GM15510 (cell line): ENCODE data around the gene REX1BD.

Experiments
- POLR2A ChIP-seq: IDR thresholded peaks from 3 replicates; pipeline ENCODE4 v1.6.1; 2011; ENCODE audit warnings: borderline replicate concordance; ENCODE audit not compliant: insufficient read length; ENCODE audit errors: extremely low read depth

The REX1BD gene

GRCh38 chr19:18620902-18621301 lies 32.3 kb downstream of the REX1BD start:
- TF ChIP-seq POLR2A = no peak

- no peak for TF ChIP-seq POLR2A
Observed at GRCh38 chr19:18626906-18627305, 38.3 kb downstream of the REX1BD start.

- no peak for TF ChIP-seq POLR2A
Observed at GRCh38 chr19:18629166-18630088, 40.8 kb downstream of the REX1BD start.

GRCh38 chr19:18633321-18633720 lies 44.7 kb downstream of the REX1BD start:
- TF ChIP-seq POLR2A = no peak

GRCh38 chr19:18634612-18635297 lies 46.2 kb downstream of the REX1BD start:
- no peak for TF ChIP-seq POLR2A

GRCh38 chr19:18635831-18636182 lies 47.2 kb downstream of the REX1BD start:
- no peak for TF ChIP-seq POLR2A

- no peak for TF ChIP-seq POLR2A
Observed at GRCh38 chr19:18636183-18636968, 47.8 kb downstream of the REX1BD start.

- peak; percentile 73 for TF ChIP-seq POLR2A
Observed at GRCh38 chr19:18636969-18637629, 48.5 kb downstream of the REX1BD start, which contains the start of gene KLHL26. KLHL26 (plus strand) TSS chr19:18637028; CDS start chr19:18637055, 27 bp downstream.

- TF ChIP-seq POLR2A = no peak
Observed at GRCh38 chr19:18637673-18638630, 49.4 kb downstream of the REX1BD start.

- TF ChIP-seq POLR2A = no peak
Observed at GRCh38 chr19:18639706-18640243, 51.2 kb downstream of the REX1BD start.
